Kidney (tissue), 14 donors: ENCODE measurements around the gene NFKBIA. TPM values are rescaled to one million over a fixed set of nuclear protein-coding genes. Genes with fewer than 3 reads are reported as not detected.

Experiments
- DNase-seq, 5 donors: peaks; one replicate each; pipeline ENCODE4 v3.0.0-alpha.2; 2013 to 2020
- FAIRE-seq: peaks from 2 replicates; lab custom pipeline; 2012; peaks lifted over from hg19 to GRCh38; lab: Jason Lieb, UNC
- H3K27ac ChIP-seq, 2 donors: one replicate each; pipeline ENCODE4 v1.7.0; 2013; ENCODE audit warnings: low read depth in 2 of 2, low read length in 2 of 2, inconsistent platforms in 1 of 2
- H3K27me3 ChIP-seq: one replicate; pipeline ENCODE4 v1.7.1; 2013; ENCODE audit warnings: low read length, inconsistent platforms; ENCODE audit not compliant: control insufficient read depth, insufficient read depth
- H3K36me3 ChIP-seq, 3 donors: one replicate each; pipeline versions ENCODE4 v1.7.0 to v1.7.1; 2013; ENCODE audit warnings: low read length in 3 of 3, control low read depth in 1 of 3, inconsistent platforms in 1 of 3; ENCODE audit not compliant: insufficient read depth in 3 of 3, control insufficient read depth in 2 of 3
- H3K4me1 ChIP-seq, 3 donors: one replicate each; pipeline versions ENCODE4 v1.7.0 to v1.7.1; 2013; ENCODE audit warnings: low read length in 3 of 3, inconsistent platforms in 1 of 3, low read depth in 1 of 3; ENCODE audit not compliant: control insufficient read depth in 2 of 3, insufficient read depth in 2 of 3
- H3K4me3 ChIP-seq, 3 donors: one replicate each; pipeline versions ENCODE4 v1.7.0 to v1.8.1; 2013; ENCODE audit warnings: low read length in 3 of 3, control low read depth in 1 of 3, inconsistent platforms in 1 of 3
- H3K9ac ChIP-seq, 3 donors: one replicate each; pipeline versions ENCODE4 v1.7.0 to v1.7.1; 2013; ENCODE audit warnings: low read length in 3 of 3, control low read depth in 1 of 3, inconsistent platforms in 1 of 3
- H3K9me3 ChIP-seq, 3 donors: one replicate each; pipeline versions ENCODE4 v1.7.0 to v1.7.1; 2013; ENCODE audit warnings: low read length in 3 of 3, control low read depth in 1 of 3, inconsistent platforms in 1 of 3; ENCODE audit not compliant: control insufficient read depth in 2 of 3, insufficient read depth in 1 of 3
- CTCF ChIP-seq: IDR thresholded peaks from 3 replicates; pipeline ENCODE4 v1.5.1; 2012; ENCODE audit warnings: mild to moderate bottlenecking, moderate library complexity, borderline replicate concordance; ENCODE audit not compliant: insufficient read depth; ENCODE audit errors: extremely low read depth
- intact Hi-C: fragments of 100-400 bp; cut with DNase I; formaldehyde crosslinking; loops from one replicate; pipeline ENCODE4 v1.11.1; 2022
- polyA plus RNA-seq: library from polyadenylated mRNA; stranded (reverse); fragments of 350-450 nt; fragmentation: Illumina TruSeq; extraction: RNeasy Lipid Tissue Mini Kit (QIAGEN cat#74804); gene quantifications from one replicate; pipeline ENCODE4 v1.2.3, GENCODE V29; 2014; ENCODE audit warnings: low read depth, low replicate concordance; ENCODE audit not compliant: insufficient read depth
- total RNA-seq: library from RNA; stranded (reverse); fragmentation: NEBNext Ultra II Directional; extraction: Animal tissue kit (Norgen Biotek cat#: 25700); gene quantifications from one replicate; pipeline ENCODE4 v1.2.1, GENCODE V29; 2021
- donor health status: control.
- donor health status: control.
- donor health status: control.
- donor health status: control.
- donor health status: control.
- donor health status: DM: yes; HTN: yes; CAD: no.
- donor health status: Normal renal cell carcinoma (clear cell type).

Gene NFKBIA
- total and polyA plus RNA-seq, 2 donors from 2014 or later = 131 to 171 TPM

- intact Hi-C loops = no loop called here
- DNase-seq (no peak), FAIRE-seq (no peak)
- Histone ChIP-seq H3K27ac (no peak overlapping the region), H3K9me3 (no peaks in the 10 kb centered on the region), H3K9ac (no peak overlapping the region), H3K4me3 (no peak overlapping the region), H3K36me3 (peaks cover 0 to 5% (median 0%) of the 10 kb centered on the region in 3 donors), H3K27me3 (no peaks in the 10 kb centered on the region), H3K4me1 (peaks cover 0 to 9% (median 5%) of the 10 kb centered on the region in 3 donors)
- TF ChIP-seq CTCF = no peak
Observed at GRCh38 chr14:35395283-35395682, 9.3 kb downstream of the NFKBIA start.

GRCh38 chr14:35394326-35395013 lies 10.1 kb downstream of the NFKBIA start:
- intact Hi-C loops = no loop called here
- no peak overlapping the region for H3K9ac ChIP-seq
- no peak overlapping the region for H3K27ac ChIP-seq
- H3K27me3 ChIP-seq = no peaks in the 10 kb centered on the region
- H3K9me3 ChIP-seq = no peaks in the 10 kb centered on the region
- DNase-seq = no peak
- H3K4me3 ChIP-seq = no peak overlapping the region
- peaks cover 0 to 9% (median 5%) of the 10 kb centered on the region in 3 donors for H3K4me1 ChIP-seq
- no peak for FAIRE-seq
- TF ChIP-seq CTCF = no peak
- no peaks in the 10 kb centered on the region for H3K36me3 ChIP-seq

- Histone ChIP-seq H3K9me3 (no peaks in the 10 kb centered on the region), H3K4me1 (peaks cover 0 to 9% (median 5%) of the 10 kb centered on the region in 3 donors), H3K4me3 (no peak overlapping the region), H3K9ac (no peak overlapping the region), H3K36me3 (no peaks in the 10 kb centered on the region), H3K27ac (no peak overlapping the region), H3K27me3 (no peaks in the 10 kb centered on the region)
- intact Hi-C loops = no loop called here
- no peak for TF ChIP-seq CTCF
- no peak for DNase-seq
- FAIRE-seq = no peak
Observed at GRCh38 chr14:35393826-35394225, 10.7 kb downstream of the NFKBIA start.

- Histone ChIP-seq H3K4me3 (no peak overlapping the region), H3K27ac (no peak overlapping the region), H3K27me3 (no peaks in the 10 kb centered on the region), H3K9ac (no peak overlapping the region), H3K9me3 (no peaks in the 10 kb centered on the region), H3K36me3 (no peaks in the 10 kb centered on the region), H3K4me1 (no peaks in the 10 kb centered on the region)
- DNase-seq (no peak), FAIRE-seq (no peak)
- intact Hi-C loops = no loop called here
- no peak for TF ChIP-seq CTCF
Observed at GRCh38 chr14:35392103-35392502, 12.4 kb downstream of the NFKBIA start.
